Measurements from ENCODE around the gene THPO. TPM values are rescaled to one million over a fixed set of nuclear protein-coding genes. Genes with fewer than 3 reads are reported as not detected.

Gene THPO
- total and polyA plus RNA-seq, 10 of the 15 experiments (the other 5 are each of a cell fraction or from before 2014, with no cell fraction given), result not detected

DNA sequence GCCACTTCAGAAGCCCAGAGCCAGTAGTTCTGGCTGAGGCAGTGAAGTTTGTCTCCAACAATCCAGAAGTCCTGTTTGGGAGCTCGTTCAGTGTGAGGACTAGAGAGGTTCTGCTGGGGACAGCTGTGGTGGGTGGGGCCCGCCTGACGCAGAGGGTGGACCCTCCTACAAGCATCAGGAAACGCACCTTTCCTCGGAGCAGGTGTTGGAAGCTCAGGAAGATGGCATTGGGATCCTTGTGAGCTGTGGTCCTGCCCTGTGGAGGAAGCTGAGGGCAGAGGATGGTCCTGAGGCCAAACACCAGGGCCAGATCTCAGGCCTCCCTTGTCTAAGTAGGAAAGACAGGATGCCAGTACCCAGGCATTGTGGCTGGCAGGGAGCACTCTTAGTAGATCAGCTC is 5.1 kb downstream of the THPO start:
- Histone ChIP-seq H3K79me2 (ENCODE audit: control insufficient read depth, insufficient read depth, low read length) (no peaks in the 10 kb centered on the region), H4K20me1 (ENCODE audit: control insufficient read depth, insufficient read depth) (no peaks in the 10 kb centered on the region), H3K4me2 (ENCODE audit: control insufficient read depth, insufficient read depth) (no peak overlapping the region), H3K9me3 (replicated peaks; ENCODE audit: control insufficient read depth, insufficient read depth, low read length) (no peaks in the 10 kb centered on the region), H3K27ac (ENCODE audit: control insufficient read depth, insufficient read depth) (no peak overlapping the region), H3K4me3 (no peak overlapping the region), H3K9ac (ENCODE audit: control insufficient read depth, insufficient read depth, low read length) (no peak overlapping the region), H2AFZ (ENCODE audit: control insufficient read depth, low read depth, low read length) (no peak overlapping the region), H3K36me3 (ENCODE audit: control insufficient read depth in 2 of 2, insufficient read depth in 2 of 2, low read length in 1 of 2) (no peaks in the 10 kb centered on the region; a peak in 1 of 4 replicates), H3K4me1 (ENCODE audit: control insufficient read depth, insufficient read depth, low read length) (no peaks in the 10 kb centered on the region), H3K27me3 (replicated peaks in 1 of 2; ENCODE audit: control insufficient read depth in 2 of 2, insufficient read depth in 2 of 2, low read length in 1 of 2) (peaks cover 0 to 8% of the 10 kb centered on the region in 2 experiments; a peak in 2 of 4 replicates)
- ChIA-PET POLR2A (interaction anchor here (0.6 kb wide), 1 partner anchor 122 kb away, joined by 5 read pairs; no protein-coding TSS in a partner anchor), SMC1A (ENCODE audit: uncharacterized antibody, unreplicated experiment) (interaction anchor here (1.0 to 2.2 kb wide), 6 partner anchors 11 to 173 kb away, joined by 3 to 24 read pairs (median 6); partner anchors contain the start of genes CLCN2 and POLR2H), CTCF (interaction anchor here (1.0 to 4.0 kb wide), 7 partner anchors 9 to 168 kb away, joined by 3 to 79 read pairs (median 5); no protein-coding TSS in a partner anchor), RAD21 (ENCODE audit: unreplicated experiment) (interaction anchor here (1.8 to 3.4 kb wide), 3 partner anchors 19 to 169 kb away, joined by 11 to 28 read pairs (median 14); no protein-coding TSS in a partner anchor)
- ATAC-seq (no peak), FAIRE-seq (no peak), DNase-seq (ENCODE audit: low read depth, low spot score) (no peak)
- in situ Hi-C loops (cut with MboI), result no loop called here
- 22% methylated on average over 5 of the region's 5 CpGs for WGBS (ENCODE audit: insufficient coverage, insufficient replicate concordance, low lambda C conversion rate, missing lambda C conversion rate)
- intact Hi-C loops (cut with micrococcal nuclease; ENCODE audit: unreplicated experiment), result no loop called here
- TF ChIP-seq PAX5 (IDR thresholded peaks at IDR 0.05; ENCODE audit: borderline replicate concordance, low read depth, low read length), result no peak
- no peak for TF ChIP-seq NRF1 (conservative IDR thresholded peaks at IDR 0.05; ENCODE audit: low read depth, low read length)
- no peak for TF ChIP-seq RFX5 (IDR thresholded peaks at IDR 0.05; ENCODE audit: low read depth, low read length)
- no peak for TF ChIP-seq NFYA (IDR thresholded peaks at IDR 0.05; ENCODE audit: borderline replicate concordance, low read depth, low read length)
- TF ChIP-seq PAX8 (IDR thresholded peaks at IDR 0.05), result no peak
- TF ChIP-seq MEF2B (IDR thresholded peaks at IDR 0.05; ENCODE audit: partially characterized antibody, poor library complexity, severe bottlenecking), result no peak
- no peak for TF ChIP-seq STAT1 (conservative IDR thresholded peaks at IDR 0.05)
- TF ChIP-seq, protein P1, sequence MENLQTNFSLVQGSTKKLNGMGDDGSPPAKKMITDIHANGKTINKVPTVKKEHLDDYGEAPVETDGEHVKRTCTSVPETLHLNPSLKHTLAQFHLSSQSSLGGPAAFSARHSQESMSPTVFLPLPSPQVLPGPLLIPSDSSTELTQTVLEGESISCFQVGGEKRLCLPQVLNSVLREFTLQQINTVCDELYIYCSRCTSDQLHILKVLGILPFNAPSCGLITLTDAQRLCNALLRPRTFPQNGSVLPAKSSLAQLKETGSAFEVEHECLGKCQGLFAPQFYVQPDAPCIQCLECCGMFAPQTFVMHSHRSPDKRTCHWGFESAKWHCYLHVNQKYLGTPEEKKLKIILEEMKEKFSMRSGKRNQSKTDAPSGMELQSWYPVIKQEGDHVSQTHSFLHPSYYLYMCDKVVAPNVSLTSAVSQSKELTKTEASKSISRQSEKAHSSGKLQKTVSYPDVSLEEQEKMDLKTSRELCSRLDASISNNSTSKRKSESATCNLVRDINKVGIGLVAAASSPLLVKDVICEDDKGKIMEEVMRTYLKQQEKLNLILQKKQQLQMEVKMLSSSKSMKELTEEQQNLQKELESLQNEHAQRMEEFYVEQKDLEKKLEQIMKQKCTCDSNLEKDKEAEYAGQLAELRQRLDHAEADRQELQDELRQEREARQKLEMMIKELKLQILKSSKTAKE (IDR thresholded peaks at IDR 0.05; ENCODE audit: low read depth, poor library complexity, severe bottlenecking), result no peak
- TF ChIP-seq FOXK2 (IDR thresholded peaks at IDR 0.05), result no peak
- TF ChIP-seq NR2C1 (IDR thresholded peaks at IDR 0.05), result no peak
- no peak for TF ChIP-seq BACH1 (IDR thresholded peaks at IDR 0.05; ENCODE audit: borderline replicate concordance)
- no peak for TF ChIP-seq ZNF24 (IDR thresholded peaks at IDR 0.05)
- TF ChIP-seq, protein P2, sequence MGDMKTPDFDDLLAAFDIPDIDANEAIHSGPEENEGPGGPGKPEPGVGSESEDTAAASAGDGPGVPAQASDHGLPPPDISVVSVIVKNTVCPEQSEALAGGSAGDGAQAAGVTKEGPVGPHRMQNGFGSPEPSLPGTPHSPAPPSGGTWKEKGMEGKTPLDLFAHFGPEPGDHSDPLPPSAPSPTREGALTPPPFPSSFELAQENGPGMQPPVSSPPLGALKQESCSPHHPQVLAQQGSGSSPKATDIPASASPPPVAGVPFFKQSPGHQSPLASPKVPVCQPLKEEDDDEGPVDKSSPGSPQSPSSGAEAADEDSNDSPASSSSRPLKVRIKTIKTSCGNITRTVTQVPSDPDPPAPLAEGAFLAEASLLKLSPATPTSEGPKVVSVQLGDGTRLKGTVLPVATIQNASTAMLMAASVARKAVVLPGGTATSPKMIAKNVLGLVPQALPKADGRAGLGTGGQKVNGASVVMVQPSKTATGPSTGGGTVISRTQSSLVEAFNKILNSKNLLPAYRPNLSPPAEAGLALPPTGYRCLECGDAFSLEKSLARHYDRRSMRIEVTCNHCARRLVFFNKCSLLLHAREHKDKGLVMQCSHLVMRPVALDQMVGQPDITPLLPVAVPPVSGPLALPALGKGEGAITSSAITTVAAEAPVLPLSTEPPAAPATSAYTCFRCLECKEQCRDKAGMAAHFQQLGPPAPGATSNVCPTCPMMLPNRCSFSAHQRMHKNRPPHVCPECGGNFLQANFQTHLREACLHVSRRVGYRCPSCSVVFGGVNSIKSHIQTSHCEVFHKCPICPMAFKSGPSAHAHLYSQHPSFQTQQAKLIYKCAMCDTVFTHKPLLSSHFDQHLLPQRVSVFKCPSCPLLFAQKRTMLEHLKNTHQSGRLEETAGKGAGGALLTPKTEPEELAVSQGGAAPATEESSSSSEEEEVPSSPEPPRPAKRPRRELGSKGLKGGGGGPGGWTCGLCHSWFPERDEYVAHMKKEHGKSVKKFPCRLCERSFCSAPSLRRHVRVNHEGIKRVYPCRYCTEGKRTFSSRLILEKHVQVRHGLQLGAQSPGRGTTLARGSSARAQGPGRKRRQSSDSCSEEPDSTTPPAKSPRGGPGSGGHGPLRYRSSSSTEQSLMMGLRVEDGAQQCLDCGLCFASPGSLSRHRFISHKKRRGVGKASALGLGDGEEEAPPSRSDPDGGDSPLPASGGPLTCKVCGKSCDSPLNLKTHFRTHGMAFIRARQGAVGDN (IDR thresholded peaks at IDR 0.05), result no peak
- no peak for TF ChIP-seq IKZF1 (conservative IDR thresholded peaks at IDR 0.05)
- TF ChIP-seq ZNF207 (IDR thresholded peaks at IDR 0.05; ENCODE audit: borderline replicate concordance), result no peak
- TF ChIP-seq MTA3 (IDR thresholded peaks at IDR 0.05; ENCODE audit: borderline replicate concordance, low read length), result no peak
- no peak for TF ChIP-seq ESRRA (IDR thresholded peaks at IDR 0.05; ENCODE audit: low read length)
- BruUV-seq (replicated peaks), result no TSS peak
